B cell (primary cell): ENCODE results near the gene C1QTNF7. TPM values are rescaled to one million over a fixed set of nuclear protein-coding genes. Genes with fewer than 3 reads are reported as not detected.

Experiments
- ATAC-seq: fragments of 200-7000 bp; cut with Tn5 transposase; one replicate; pipeline ENCODE4 v1.10.0; 2021; ENCODE audit warnings: low read depth, mild to moderate bottlenecking, moderate number of reproducible peaks, moderate library complexity
- CTCF ChIA-PET: fragments of 350-600 bp; sonication (Branson Sonifier 250); formaldehyde crosslinking; loops from one replicate; lab custom pipeline; 2021; ENCODE audit warnings: antibody characterized with exemption, inconsistent platforms; lab: Charles Lee
- POLR2A ChIA-PET: fragments of 350-600 bp; sonication (Branson Sonifier 250); formaldehyde crosslinking; loops from one replicate; lab custom pipeline; 2021; ENCODE audit warnings: antibody characterized with exemption; lab: Charles Lee
- DNase-seq: peaks from one replicate; pipeline ENCODE4 v3.0.0; 2013
- H2AFZ ChIP-seq: 2 replicates; pipeline ENCODE4 v1.6.1; 2012; ENCODE audit warnings: mild to moderate bottlenecking, low read depth, low read length; ENCODE audit not compliant: insufficient read depth, poor library complexity, severe bottlenecking
- H3K27ac ChIP-seq, 2 donors: 1 replicate in 1 of 2; 2 replicates in 1 of 2; pipeline ENCODE4 v1.5.1; 2012 to 2013; ENCODE audit warnings: low read length in 2 of 2, mild to moderate bottlenecking in 2 of 2, moderate library complexity in 1 of 2
- H3K27me3 ChIP-seq, 4 experiments: fragments of 200-600 bp in 1 of 4; sonication (generic) in 1 of 4; replicated peaks in 1 of 4; 1 replicate in 2 of 4; 2 replicates in 2 of 4; pipeline versions ENCODE4 v1.6.1 to v1.7.0; 2013 to 2016; ENCODE audit warnings: low read length in 3 of 4, mild to moderate bottlenecking in 2 of 4, mixed read lengths in 1 of 4, moderate library complexity in 1 of 4; ENCODE audit not compliant: insufficient read depth in 4 of 4, control insufficient read depth in 3 of 4; ENCODE audit errors: control extremely low read depth in 1 of 4
- H3K36me3 ChIP-seq, 2 experiments: replicated peaks in 1 of 2; 1 replicate in 1 of 2; 2 replicates in 1 of 2; pipeline versions ENCODE4 v1.6.1 to v1.7.1; 2013; ENCODE audit warnings: low read length in 1 of 2; ENCODE audit not compliant: insufficient read depth in 2 of 2, control insufficient read depth in 1 of 2; ENCODE audit errors: control extremely low read depth in 1 of 2, extremely low read depth in 1 of 2
- H3K4me1 ChIP-seq, 2 donors: fragments of 200-600 bp in 1 of 2; sonication (generic) in 1 of 2; 1 replicate in 1 of 2; 2 replicates in 1 of 2; pipeline versions ENCODE4 v1.5.1 to v1.6.1; 2013 to 2017; ENCODE audit warnings: low read length in 2 of 2; ENCODE audit not compliant: control insufficient read depth in 2 of 2, insufficient read depth in 2 of 2
- H3K4me2 ChIP-seq: replicated peaks from 2 replicates; pipeline ENCODE3; 2012; ENCODE audit warnings: mild to moderate bottlenecking, low read depth, low read length; ENCODE audit not compliant: poor library complexity, severe bottlenecking
- H3K4me3 ChIP-seq, 5 experiments: fragments of 200-600 bp in 1 of 5; sonication (generic) in 1 of 5; 1 replicate in 3 of 5; 2 replicates in 2 of 5; pipeline versions ENCODE4 v1.5.1 to v1.7.0; 2011 to 2016; ENCODE audit warnings: low read length in 4 of 5, mild to moderate bottlenecking in 4 of 5, low read depth in 2 of 5, control low read depth in 1 of 5, moderate library complexity in 1 of 5; ENCODE audit not compliant: insufficient read depth in 1 of 5; ENCODE audit errors: control extremely low read depth in 1 of 5, extremely low read depth in 1 of 5
- H3K79me2 ChIP-seq: fragments of 200-600 bp; sonication (generic); one replicate; pipeline ENCODE4 v1.6.0; 2016; ENCODE audit warnings: low read length; ENCODE audit not compliant: control insufficient read depth, insufficient read depth
- H3K9ac ChIP-seq: fragments of 200-600 bp; sonication (generic); 2 replicates; pipeline ENCODE4 v1.6.1; 2017; ENCODE audit warnings: mild to moderate bottlenecking, low read length, moderate library complexity
- H3K9me3 ChIP-seq, 3 donors: one replicate each; pipeline versions ENCODE4 v1.6.1 to v1.7.1; 2013; ENCODE audit warnings: low read length in 2 of 3; ENCODE audit not compliant: control insufficient read depth in 2 of 3, insufficient read depth in 1 of 3; ENCODE audit errors: control extremely low read depth in 1 of 3
- H4K20me1 ChIP-seq: 2 replicates; pipeline ENCODE4 v1.6.0; 2012; ENCODE audit warnings: mild to moderate bottlenecking, low read length; ENCODE audit not compliant: insufficient read depth, control insufficient read depth, poor library complexity, severe bottlenecking
- H3K27ac Mint-ChIP-seq: one replicate; pipeline ENCODE4 v1.8.0; 2021; ENCODE audit warnings: mixed read lengths
- H3K27me3 Mint-ChIP-seq: one replicate; pipeline ENCODE4 v1.8.0; 2021; ENCODE audit warnings: mixed read lengths
- H3K4me1 Mint-ChIP-seq: one replicate; pipeline ENCODE4 v1.8.0; 2021; ENCODE audit warnings: mixed read lengths
- H3K4me3 Mint-ChIP-seq: one replicate; pipeline ENCODE4 v1.8.0; 2021; ENCODE audit warnings: mixed read lengths
- H3K9me3 Mint-ChIP-seq: one replicate; pipeline ENCODE4 v1.8.0; 2022; ENCODE audit warnings: mixed read lengths; ENCODE audit not compliant: insufficient read depth
- EZH2 ChIP-seq: IDR thresholded peaks from 2 replicates; pipeline ENCODE4 v1.6.1; 2012; ENCODE audit warnings: borderline replicate concordance, low read depth, mild to moderate bottlenecking, moderate library complexity, low read length; ENCODE audit not compliant: insufficient read depth, poor library complexity, severe bottlenecking
- WGBS: methylation state at CpG from one replicate; pipeline ENCODE4 v1.1.5; 2013; ENCODE audit warnings: missing lambda C conversion rate; ENCODE audit not compliant: insufficient coverage; 5-methylcytosine and 5-hydroxymethylcytosine counted together
- intact Hi-C: fragments of 100-400 bp; cut with micrococcal nuclease; formaldehyde crosslinking; loops from one replicate; pipeline ENCODE4 v1.10.0; 2022
- polyA plus RNA-seq: library from polyadenylated mRNA; depleted of rRNA; stranded (reverse); fragments of >200 nt; gene quantifications from 2 replicates; pipeline ENCODE4 v1.2.3, GENCODE V29; 2012
- total RNA-seq, 2 donors: library from RNA; stranded (reverse); fragments of 120-200 nt in 1 of 2; gene quantifications; 1 replicate in 1 of 2; 2 replicates in 1 of 2; pipeline versions ENCODE4 v1.2.3 to v1.2.4, GENCODE V29; 2013 to 2022
- TF ChIP-seq, protein P1 (sequence below): fragments of 200-600 bp; IDR thresholded peaks from one replicate; pipeline ENCODE4 v1.8.0; 2022; ENCODE audit warnings: antibody characterized with exemption, mild to moderate bottlenecking

C1QTNF7 gene
- total and polyA plus RNA-seq, 2 donors (not counting 1 experiment from before 2014, with no cell fraction given), result not detected

DNA sequence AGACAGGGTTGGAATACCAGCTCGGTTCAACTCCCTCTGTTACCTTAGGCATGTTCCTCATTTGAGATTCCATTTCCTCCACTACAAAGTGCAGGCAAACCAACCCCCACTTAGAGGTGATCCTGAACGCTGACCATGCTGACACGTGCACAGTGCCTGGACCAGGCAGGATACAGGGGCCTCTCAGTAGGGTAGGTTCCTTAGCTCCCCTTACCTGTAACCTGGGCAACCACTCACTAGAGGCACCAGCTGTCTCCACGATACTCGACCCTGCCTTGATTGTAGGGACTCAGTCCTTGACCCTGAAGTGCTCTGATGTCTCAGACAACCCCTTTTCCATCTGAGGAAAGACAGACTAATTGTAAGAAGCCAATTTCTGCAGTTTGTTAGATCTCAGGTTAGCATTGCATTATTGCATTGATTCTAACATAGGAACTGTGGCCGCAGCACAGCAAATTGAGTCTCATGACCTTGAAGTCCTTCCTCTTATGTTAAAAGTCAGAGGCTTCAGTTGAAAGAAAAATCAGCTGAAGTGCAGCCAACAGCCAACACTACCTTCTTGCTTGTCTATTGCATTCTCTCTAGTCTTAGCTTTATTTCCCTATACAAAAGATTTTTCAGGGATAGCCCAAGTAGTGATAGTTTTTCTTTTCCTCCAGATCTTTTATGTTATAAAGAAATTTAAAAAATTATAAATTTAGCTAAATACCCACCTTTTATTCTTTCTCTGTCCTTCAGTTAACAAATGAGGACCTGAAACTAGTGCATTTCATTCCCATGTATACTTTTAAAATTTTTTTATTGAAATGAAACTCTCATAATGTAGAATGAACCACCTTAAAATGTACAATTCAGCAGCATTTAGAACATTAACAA, 11.2 kb upstream of the C1QTNF7 start:
- peak overlapping the region; percentile 40 for H3K9ac ChIP-seq
- peaks cover 52 to 54% of the 10 kb centered on the region in 2 donors for H3K4me1 ChIP-seq
- H3K9me3 Mint-ChIP-seq, result no peaks in the 10 kb centered on the region
- peak overlapping the region; percentile 76 for H3K4me3 Mint-ChIP-seq
- H3K27ac ChIP-seq, result peak overlapping the region; percentile 56 to 67
- POLR2A ChIA-PET, result no interaction called here
- H3K36me3 ChIP-seq, result no peaks in the 10 kb centered on the region
- peak overlapping the region; percentile 1 to 47 (median 30) for H3K4me3 ChIP-seq
- H3K4me1 Mint-ChIP-seq, result peaks cover 54% of the 10 kb centered on the region
- peak overlapping the region; percentile 89 for H3K27ac Mint-ChIP-seq
- TF ChIP-seq, protein P1, sequence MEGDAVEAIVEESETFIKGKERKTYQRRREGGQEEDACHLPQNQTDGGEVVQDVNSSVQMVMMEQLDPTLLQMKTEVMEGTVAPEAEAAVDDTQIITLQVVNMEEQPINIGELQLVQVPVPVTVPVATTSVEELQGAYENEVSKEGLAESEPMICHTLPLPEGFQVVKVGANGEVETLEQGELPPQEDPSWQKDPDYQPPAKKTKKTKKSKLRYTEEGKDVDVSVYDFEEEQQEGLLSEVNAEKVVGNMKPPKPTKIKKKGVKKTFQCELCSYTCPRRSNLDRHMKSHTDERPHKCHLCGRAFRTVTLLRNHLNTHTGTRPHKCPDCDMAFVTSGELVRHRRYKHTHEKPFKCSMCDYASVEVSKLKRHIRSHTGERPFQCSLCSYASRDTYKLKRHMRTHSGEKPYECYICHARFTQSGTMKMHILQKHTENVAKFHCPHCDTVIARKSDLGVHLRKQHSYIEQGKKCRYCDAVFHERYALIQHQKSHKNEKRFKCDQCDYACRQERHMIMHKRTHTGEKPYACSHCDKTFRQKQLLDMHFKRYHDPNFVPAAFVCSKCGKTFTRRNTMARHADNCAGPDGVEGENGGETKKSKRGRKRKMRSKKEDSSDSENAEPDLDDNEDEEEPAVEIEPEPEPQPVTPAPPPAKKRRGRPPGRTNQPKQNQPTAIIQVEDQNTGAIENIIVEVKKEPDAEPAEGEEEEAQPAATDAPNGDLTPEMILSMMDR, result no peak
- no peak for TF ChIP-seq EZH2
- intact Hi-C loops, result loop anchor here (10.0 kb wide), 1 partner anchor 238 kb away; the partner anchor contains the start of gene FBXL5
- H3K27me3 ChIP-seq, result no peaks in the 10 kb centered on the region
- no peaks in the 10 kb centered on the region for H3K27me3 Mint-ChIP-seq
- peak overlapping the region; percentile 64 for H3K4me2 ChIP-seq
- WGBS, result 16% methylated on average over 6 of the region's 6 CpGs
- peak; percentile 60 for ATAC-seq
- H3K9me3 ChIP-seq, result no peaks in the 10 kb centered on the region
- H2AFZ ChIP-seq, result peak overlapping the region; percentile 62
- DNase-seq, result peak; percentile 46
- CTCF ChIA-PET, result interaction anchor here (2.2 kb wide), 1 partner anchor 41 kb away, joined by 10 read pairs; no protein-coding TSS in a partner anchor
- H4K20me1 ChIP-seq, result no peaks in the 10 kb centered on the region
- no peaks in the 10 kb centered on the region for H3K79me2 ChIP-seq

GRCh38 chr4:15417233-15417660, 10.6 kb upstream of the C1QTNF7 start:
- Histone ChIP-seq H2AFZ (no peak overlapping the region), H3K27me3 (no peaks in the 10 kb centered on the region), H4K20me1 (no peaks in the 10 kb centered on the region), H3K9ac (no peak overlapping the region), H3K79me2 (no peaks in the 10 kb centered on the region), H3K36me3 (no peaks in the 10 kb centered on the region), H3K4me3 (no peak overlapping the region), H3K4me2 (peak overlapping the region; percentile 64), H3K27ac (peak overlapping the region; percentile 30 to 67), H3K4me1 (peaks cover 46 to 48% of the 10 kb centered on the region in 2 donors), H3K9me3 (no peaks in the 10 kb centered on the region)
- ChIA-PET POLR2A (no interaction called here), CTCF (interaction anchor here (2.2 kb wide), 1 partner anchor 40 kb away, joined by 10 read pairs; no protein-coding TSS in a partner anchor)
- Mint-ChIP-seq H3K4me1 (peaks cover 48% of the 10 kb centered on the region), H3K9me3 (no peaks in the 10 kb centered on the region), H3K27ac (peak overlapping the region; percentile 69), H3K27me3 (no peaks in the 10 kb centered on the region), H3K4me3 (peak overlapping the region; percentile 2)
- intact Hi-C loops, result loop anchor here (10.0 kb wide), 1 partner anchor 238 kb away; the partner anchor contains the start of gene FBXL5
- no peak for TF ChIP-seq EZH2
- TF ChIP-seq, protein P1, result no peak
- DNase-seq (no peak), ATAC-seq (no peak)
